ENCODE results near the gene FRYL.

DNA sequence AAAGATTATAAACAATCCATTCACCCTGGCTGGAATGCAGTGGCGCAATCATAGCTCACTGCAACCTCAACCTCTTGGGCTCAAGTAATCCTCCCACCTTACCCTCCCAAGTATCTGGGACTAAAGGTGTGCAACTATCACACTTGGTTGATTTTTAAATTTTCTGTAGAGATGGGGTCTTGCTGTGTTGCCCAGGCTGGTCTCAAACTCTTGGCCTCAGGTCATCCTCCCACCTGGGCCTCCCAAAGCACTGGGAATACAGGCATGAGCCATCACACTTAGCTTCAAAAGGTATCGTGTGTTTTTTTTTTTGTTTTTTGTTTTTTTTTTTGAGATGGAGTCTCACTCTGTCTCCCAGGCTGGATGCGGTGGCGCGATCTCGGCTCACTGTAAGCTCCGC lies 71.5 kb downstream of the FRYL start:
- TF ChIP-seq, protein P1, sequence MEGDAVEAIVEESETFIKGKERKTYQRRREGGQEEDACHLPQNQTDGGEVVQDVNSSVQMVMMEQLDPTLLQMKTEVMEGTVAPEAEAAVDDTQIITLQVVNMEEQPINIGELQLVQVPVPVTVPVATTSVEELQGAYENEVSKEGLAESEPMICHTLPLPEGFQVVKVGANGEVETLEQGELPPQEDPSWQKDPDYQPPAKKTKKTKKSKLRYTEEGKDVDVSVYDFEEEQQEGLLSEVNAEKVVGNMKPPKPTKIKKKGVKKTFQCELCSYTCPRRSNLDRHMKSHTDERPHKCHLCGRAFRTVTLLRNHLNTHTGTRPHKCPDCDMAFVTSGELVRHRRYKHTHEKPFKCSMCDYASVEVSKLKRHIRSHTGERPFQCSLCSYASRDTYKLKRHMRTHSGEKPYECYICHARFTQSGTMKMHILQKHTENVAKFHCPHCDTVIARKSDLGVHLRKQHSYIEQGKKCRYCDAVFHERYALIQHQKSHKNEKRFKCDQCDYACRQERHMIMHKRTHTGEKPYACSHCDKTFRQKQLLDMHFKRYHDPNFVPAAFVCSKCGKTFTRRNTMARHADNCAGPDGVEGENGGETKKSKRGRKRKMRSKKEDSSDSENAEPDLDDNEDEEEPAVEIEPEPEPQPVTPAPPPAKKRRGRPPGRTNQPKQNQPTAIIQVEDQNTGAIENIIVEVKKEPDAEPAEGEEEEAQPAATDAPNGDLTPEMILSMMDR (IDR thresholded peaks at IDR 0.05): no peak
- no peak for TF ChIP-seq POLR2A (IDR thresholded peaks at IDR 0.05)

All from right lobe of liver (tissue), 4 donors.